ENCODE results near the gene SCRT2. TPM values are rescaled to one million over a fixed set of nuclear protein-coding genes. Genes with fewer than 3 reads are reported as not detected.

SCRT2 gene
- total and polyA plus RNA-seq, 2 of the 4 experiments (the other 2 are of a cell fraction), result not detected

DNA sequence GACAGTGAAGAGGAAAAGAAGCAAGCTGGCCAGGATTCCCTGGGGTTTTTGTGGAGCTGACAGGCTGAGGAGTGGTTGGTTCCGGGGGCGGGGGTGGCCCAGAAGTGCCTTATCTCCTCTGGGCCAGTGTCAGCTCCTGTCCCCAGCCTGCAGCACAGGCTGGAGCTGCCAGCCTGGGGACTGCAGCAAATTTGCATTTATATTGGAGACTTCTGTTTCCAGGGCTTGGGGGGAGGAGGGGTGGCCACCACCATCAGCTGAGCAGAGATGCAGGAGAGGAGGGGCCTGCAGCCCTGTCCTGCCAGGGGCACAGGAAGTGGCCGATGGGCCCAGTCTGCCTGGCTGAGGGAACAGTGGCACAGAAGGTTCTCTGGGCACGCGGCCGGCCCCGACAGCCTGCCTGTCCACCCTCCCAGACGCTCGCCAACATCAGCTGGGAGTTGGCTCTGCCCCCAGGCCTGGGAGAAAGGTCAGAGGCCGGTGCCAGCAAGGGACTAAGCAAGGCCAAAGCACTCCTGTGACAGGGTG is 24.3 kb upstream of the SCRT2 start:
- dilution Hi-C loops (cut with HindIII; ENCODE audit: low sequenced_read_pairs, unreplicated experiment), result no loop called here
- Histone ChIP-seq H3K4me2 (ENCODE audit: low read depth, low read length) (no peak overlapping the region), H3K56ac (ENCODE audit: extremely low read depth, insufficient read depth, low read length) (no peak overlapping the region), H2BK5ac (ENCODE audit: low read depth, low read length, poor library complexity, severe bottlenecking) (no peak overlapping the region), H4K20me1 (ENCODE audit: insufficient read depth, low read length) (no peaks in the 10 kb centered on the region), H3K9me1 (ENCODE audit: insufficient read depth, low read length) (no peaks in the 10 kb centered on the region), H2AFZ (replicated peaks; ENCODE audit: low read length, poor library complexity) (no peak overlapping the region), H3K36me3 (ENCODE audit: control insufficient read depth, insufficient read depth, low read length) (no peaks in the 10 kb centered on the region), H3K18ac (ENCODE audit: low read depth, low read length) (no peak overlapping the region), H3K23ac (ENCODE audit: low read depth, low read length) (no peak overlapping the region), H3K4me1 (ENCODE audit: control insufficient read depth, insufficient read depth, low read length) (no peaks in the 10 kb centered on the region), H2BK120ac (ENCODE audit: low read depth, low read length) (no peak overlapping the region), H4K8ac (ENCODE audit: low read depth in 2 of 2, low read length in 2 of 2) (no peak overlapping the region), H2AK9ac (replicated peaks; ENCODE audit: low read depth, low read length, poor library complexity) (no peak overlapping the region), H2BK20ac (ENCODE audit: low read depth, low read length) (no peak overlapping the region), H3K9me3 (ENCODE audit: control insufficient read depth, insufficient read depth, low read length) (no peaks in the 10 kb centered on the region), H3K4me3 (ENCODE audit: insufficient read depth, low read depth, low read length) (no peak overlapping the region), H2AK5ac (ENCODE audit: low read depth, low read length) (no peak overlapping the region), H3K9ac (ENCODE audit: low read depth, low read length) (no peak overlapping the region), H3K14ac (replicated peaks; ENCODE audit: low read depth, low read length) (no peak overlapping the region), H3K27ac (ENCODE audit: insufficient read depth, low read length) (no peak overlapping the region), H3K4ac (ENCODE audit: low read depth, low read length) (no peak overlapping the region), H3K79me1 (ENCODE audit: low read depth in 1 of 2, low read length in 2 of 2) (no peaks in the 10 kb centered on the region), H3K27me3 (ENCODE audit: control insufficient read depth, insufficient read depth, low read length) (peaks cover 20% of the 10 kb centered on the region), H2BK15ac (ENCODE audit: low read depth, low read length) (no peak overlapping the region), H4K5ac (ENCODE audit: low read depth, low read length) (no peak overlapping the region), H4K91ac (ENCODE audit: insufficient read depth, low read depth, low read length) (no peak overlapping the region)
- WGBS, 2 experiments (ENCODE audit: extremely low coverage in 2 of 2, insufficient read length in 1 of 2), result 25% methylated on average over 8 of the region's 10 CpGs; no CpG with 5 or more reads in 1 of the 2 experiments
- TF ChIP-seq CTCF (conservative IDR thresholded peaks at IDR 0.05; ENCODE audit: low read depth, low read length), result no peak
- no peak for TF ChIP-seq CEBPB (IDR thresholded peaks at IDR 0.05; ENCODE audit: low read depth, low read length)
- no peak for TF ChIP-seq MXI1 (IDR thresholded peaks at IDR 0.05; ENCODE audit: borderline replicate concordance, low read depth, low read length)
- TF ChIP-seq POLR2A (IDR thresholded peaks at IDR 0.05; ENCODE audit: low read depth, low read length), result no peak
- no peak for TF ChIP-seq FOS (IDR thresholded peaks at IDR 0.05; ENCODE audit: low read depth, low read length)
- no peak for TF ChIP-seq MAFK (IDR thresholded peaks at IDR 0.05; ENCODE audit: low read depth, low read length)
- TF ChIP-seq RFX5 (IDR thresholded peaks at IDR 0.05; ENCODE audit: low read depth, low read length), result no peak
- TF ChIP-seq BHLHE40 (IDR thresholded peaks at IDR 0.05; ENCODE audit: low read depth, low read length), result no peak
- TF ChIP-seq, protein P1, sequence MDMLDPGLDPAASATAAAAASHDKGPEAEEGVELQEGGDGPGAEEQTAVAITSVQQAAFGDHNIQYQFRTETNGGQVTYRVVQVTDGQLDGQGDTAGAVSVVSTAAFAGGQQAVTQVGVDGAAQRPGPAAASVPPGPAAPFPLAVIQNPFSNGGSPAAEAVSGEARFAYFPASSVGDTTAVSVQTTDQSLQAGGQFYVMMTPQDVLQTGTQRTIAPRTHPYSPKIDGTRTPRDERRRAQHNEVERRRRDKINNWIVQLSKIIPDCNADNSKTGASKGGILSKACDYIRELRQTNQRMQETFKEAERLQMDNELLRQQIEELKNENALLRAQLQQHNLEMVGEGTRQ (IDR thresholded peaks at IDR 0.05; ENCODE audit: low read depth, low read length), result no peak
- POLR2A ChIA-PET (ENCODE audit: unreplicated experiment), result no interaction called here
- intact Hi-C loops (cut with micrococcal nuclease), result no loop called here
- in situ Hi-C loops (cut with MboI; ENCODE audit: low sequenced_read_pairs), result no loop called here
- no peak for DNase-seq
- no peak for ATAC-seq (ENCODE audit: low read depth)
- no TSS peak for BruUV-seq (replicated peaks)
- CTCF ChIA-PET, result no interaction called here
